GM19240 (cell line): ENCODE results near the gene HERC2.

Experiments
- DNase-seq: peaks from one replicate; pipeline ENCODE4 v3.0.0; 2011; ENCODE audit warnings: low spot score; ENCODE audit not compliant: insufficient read length

Gene HERC2

DNA sequence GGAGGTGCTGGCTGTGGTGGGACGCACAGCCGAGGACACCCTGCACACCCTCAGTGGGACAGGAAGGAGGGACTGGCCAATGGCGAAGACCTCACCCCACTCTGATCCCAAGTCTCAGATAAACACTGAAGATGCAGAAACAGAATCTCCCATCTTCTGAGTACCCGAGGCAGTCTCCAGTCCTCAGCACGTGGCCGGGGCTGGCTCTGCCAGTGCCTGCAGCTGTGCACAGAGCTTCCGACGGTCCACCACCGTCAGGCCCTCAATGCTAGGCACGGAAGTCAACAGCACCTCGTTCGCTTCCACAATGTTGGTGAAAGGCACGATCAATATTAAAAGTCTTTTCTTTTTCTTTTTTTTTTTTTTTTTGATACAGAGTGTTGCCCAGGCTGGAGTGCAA lies 206.1 kb downstream of the HERC2 start:
- no peak for DNase-seq

DNA sequence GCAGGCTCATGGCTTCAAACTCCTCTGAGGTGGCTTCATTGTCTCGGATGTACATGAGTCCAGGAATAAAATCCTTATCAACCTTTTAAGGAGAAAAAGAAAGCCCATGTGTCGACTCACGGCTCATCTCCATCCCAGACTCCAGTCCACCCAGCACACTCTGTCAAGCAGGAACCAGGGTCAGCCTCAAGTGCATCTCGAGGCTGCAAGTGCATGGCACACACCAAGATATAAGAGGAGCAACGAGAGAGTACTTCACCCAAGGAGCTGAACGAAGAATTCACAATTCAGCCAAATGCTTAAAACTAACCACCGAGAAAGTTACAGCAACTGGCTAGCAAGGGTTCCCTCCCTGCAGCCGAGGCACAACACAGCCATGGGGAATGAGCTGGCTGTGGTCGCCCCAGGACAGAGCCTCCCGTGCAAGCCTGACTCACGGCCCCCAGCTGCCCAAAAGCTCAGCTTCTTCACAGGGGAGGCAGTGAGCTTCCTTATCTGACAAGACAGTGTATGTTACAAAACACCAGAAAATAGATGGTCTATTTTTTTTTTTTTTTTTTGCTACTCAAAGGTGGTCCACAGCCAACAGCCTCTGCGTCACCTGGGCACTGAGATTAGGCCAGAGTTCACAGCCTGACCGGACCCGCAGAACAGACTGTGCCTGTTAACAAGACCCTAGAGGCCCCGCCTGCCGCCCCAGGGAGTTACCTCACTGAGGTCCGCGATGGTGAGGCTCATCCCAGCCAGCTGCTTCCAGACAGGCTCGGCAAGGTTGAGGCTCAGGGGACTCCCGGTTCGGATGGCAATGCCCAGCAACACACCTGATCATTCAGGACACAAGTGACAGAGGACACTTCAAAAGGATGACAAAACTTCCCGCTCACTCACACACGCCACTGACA lies 207.0 kb downstream of the HERC2 start:
- no peak for DNase-seq

DNA sequence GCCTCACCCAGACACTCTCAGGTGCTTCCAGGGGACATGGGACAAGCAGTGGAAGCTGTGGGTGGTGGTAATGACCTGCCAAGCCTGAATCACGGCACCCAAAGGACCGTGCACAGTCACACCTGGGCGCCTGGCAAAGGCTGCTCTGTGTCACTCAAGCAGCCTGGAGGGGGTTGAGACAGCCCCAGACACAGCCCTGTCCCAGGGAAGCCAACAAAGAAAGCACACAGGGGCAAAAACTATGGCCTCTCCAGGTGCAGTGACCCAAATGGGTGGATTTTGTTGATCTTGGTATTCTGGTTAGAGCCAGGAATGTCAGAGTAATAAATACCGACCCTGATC lies 207.9 kb downstream of the HERC2 start:
- no peak for DNase-seq

DNA sequence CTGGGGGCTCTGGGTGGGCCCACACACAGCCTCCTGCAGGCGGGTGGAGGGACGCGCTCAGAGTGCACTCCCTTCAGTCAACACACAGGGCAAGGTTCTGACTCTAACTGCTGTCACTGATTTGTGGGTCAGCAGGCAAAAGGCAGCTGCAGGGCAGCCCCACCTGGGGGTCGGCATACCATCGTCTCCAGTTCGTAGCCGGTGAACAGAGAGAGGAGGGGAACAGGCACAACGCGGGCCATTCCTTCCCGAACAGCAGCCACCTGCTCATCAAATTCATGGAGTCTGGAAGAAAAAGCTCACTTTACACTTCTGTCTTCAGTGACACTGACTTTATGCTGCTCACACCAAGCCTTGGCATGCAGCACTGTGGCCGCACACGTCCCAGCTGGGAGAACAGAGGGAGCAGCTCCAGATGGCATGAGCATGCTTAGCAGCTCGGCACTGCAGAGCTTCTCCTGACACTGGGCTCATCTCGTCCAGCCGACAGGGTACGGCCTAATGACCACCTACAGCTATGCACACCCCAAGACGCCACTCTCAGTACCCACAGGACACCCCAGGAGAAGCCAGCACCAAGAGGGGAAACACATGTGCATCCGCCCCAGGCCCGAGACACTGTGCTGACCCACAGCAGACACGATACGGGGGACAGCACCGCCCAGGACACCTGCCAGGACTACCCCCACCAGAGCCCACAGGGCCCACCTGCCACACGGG lies 208.4 kb downstream of the HERC2 start:
- no peak for DNase-seq

DNA sequence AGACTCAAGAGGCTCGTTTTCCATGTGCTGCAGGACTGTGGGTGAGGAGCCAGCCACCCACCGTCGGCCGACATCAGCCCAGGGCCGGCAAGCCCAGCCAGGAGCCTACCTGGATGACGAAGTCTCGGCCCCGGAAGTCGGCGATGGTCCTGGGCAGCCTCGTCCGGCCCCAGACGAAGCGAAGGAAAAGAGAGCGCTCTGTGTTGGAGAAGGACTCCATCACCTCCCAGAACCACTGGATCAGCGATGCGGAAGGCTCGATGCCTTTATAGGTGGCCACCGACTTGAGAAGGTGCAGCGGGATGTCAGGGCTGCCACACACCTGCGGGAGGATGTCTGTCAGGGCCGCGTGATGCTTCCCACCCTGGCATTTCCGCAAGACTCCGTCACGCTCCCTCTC lies 209.0 kb downstream of the HERC2 start:
- no peak for DNase-seq

DNA sequence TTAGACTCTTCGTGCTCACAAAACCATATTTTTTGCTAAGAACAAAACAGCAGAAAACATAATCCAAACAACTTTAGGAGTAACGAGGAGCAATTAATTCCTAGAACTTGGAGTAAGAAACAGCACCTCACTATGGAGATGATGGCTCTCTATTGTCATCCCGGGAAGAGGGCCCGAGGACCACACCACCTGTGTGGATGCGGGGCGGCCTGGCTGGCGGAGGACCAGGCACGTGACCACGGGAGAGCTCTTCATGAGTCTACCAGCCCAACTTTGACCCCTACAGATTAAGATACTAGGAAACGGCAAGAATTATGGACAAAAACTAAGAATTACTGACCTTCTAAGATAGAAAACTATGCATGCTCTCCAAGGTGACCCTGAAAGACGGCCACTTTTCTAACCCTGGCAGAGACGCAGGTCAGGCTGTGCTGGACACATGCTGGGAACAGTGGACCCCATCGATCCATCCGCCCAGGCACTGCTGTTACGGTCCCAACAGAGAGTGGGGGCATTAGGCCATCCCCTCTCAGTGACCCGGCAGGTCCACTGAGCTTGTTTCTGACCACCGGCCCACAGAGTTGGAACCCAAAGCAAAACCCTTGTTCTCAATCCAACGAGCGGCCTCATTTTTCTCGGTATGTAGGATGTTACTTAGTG lies 209.7 kb downstream of the HERC2 start:
- no peak for DNase-seq

DNA sequence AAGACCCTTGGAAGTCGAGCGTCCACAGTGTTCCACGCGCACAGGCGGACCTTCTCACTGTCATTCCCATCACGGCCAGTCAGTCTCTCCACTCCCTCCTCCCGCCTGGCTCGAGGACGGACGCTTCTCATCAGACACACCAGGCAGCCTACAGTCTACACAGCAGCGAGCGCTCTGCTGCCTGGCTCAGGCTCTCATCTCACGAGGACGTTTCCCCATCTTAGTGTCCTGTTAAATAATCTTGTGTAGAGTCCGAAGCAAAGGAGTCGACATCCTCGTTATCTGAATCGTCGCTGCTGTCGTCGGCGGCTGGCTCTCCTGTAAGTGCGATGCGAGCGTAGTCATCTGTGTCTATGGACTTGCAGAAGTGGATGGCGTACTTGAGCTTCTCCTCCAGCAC lies 210.4 kb downstream of the HERC2 start:
- no peak for DNase-seq

DNA sequence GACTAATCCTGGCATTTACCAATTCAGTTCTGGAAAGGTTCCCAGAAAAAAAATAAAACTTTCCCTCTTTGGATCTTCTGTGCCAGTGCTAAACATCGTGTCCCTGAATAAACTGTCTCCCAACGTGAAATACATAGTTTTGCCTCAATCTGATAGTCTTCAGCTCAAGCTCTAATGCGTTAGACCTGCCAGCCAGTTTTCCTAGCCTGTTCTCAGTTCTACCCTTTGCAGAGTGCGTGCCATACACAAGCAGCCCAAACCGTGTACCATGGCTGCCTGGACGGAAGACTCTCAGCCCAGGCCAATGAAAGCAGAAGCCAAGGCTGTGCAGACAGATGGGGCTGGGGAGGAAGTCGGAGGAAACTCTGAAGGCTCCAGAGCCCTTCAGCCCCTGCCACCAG lies 211.5 kb downstream of the HERC2 start:
- DNase-seq, result no peak

DNA sequence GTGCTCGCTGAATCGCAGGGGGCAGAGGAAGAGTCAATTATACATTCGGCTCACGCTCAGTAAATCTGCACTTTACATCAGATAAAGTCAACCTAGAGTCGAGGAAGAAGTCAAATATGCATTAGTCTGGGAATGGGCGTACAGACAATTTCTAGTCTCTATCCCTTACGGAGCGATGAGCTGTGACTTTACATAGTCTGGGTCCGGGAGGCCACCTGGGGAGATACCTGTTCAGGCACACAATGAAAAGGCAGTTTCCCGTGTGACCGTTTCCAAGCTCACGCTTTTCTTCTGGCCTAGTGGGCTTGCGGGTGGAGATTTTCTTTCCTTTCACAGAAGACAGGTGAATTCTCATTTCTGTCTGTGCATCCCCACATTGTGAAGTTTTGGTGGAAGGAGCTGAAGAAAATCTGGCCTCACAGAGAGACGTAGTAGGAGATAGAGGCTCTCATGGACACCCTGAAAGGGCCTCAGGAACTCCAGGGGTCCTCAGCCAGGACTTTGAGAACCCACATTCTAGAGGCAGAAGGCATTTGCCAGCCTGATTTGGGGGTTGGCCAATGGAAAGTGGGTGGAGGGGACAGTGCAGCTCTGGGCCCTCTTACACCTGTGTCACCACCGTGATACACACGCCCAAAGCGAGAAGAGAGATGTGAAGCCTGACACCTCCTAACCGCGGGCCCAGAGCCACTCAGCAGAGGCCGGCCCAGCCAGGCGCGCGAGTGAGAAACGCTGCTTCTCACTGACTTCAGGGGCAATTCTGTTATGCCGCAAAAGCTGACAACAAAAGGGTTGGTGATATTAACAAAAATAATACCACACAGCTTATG lies 212.1 kb downstream of the HERC2 start:
- no peak for DNase-seq

DNA sequence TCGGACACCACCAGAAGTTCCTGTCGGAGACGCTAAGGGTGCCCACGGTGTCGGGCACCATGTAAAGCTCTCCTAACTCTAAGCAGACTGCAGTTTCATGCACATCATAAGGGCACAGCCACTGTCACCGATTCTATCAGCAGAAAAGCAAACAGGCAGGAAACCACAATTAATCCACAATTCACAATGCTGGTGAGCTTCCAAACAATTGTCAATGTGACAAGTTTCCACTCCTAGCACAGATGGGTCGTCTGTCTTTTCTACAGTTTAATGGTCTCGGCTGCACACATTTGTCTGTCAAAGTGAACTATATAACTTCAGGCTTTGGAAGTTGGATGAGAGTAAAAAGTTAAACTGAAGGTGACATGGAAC lies 214.1 kb downstream of the HERC2 start:
- DNase-seq, result no peak

DNA sequence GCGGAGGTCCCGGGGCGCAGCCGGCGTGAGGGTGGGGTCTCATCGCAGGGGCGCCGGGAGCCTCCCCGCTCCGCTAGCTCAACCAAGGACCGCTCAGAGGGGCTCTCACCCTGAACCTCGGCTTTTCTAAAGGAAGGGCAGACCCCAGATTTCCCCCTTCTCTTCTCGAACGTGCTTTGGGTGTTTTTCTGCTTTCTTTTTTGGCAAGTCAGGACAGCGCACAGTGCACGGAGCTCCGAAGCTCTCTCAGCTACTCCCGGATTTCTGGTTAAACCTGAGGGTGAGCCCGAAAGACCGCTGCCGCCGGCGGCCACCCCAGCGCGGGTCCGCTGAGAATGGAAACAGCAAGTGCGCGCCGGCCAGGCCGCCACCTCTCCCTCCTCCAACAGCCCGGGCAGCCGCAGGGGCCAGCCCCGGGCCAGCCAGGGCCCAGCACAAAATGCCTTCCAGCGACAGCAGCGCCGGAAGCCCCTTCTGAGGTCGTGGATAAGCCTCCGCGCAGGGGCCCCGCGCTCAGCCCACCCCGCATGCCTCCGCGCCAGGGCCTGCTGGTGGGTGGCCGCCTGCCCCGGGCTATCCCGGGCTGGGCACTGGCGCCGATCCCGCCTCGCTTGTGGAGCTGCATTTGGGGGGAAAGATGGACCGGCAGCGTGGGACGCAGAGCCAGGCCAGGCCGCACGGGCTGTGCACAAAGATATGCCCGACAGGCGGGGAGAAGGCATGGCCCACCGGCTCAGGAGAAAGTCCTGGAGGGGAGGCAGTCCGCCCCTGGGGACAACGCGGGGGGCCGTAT lies 214.7 kb downstream of the HERC2 start:
- no peak for DNase-seq

DNA sequence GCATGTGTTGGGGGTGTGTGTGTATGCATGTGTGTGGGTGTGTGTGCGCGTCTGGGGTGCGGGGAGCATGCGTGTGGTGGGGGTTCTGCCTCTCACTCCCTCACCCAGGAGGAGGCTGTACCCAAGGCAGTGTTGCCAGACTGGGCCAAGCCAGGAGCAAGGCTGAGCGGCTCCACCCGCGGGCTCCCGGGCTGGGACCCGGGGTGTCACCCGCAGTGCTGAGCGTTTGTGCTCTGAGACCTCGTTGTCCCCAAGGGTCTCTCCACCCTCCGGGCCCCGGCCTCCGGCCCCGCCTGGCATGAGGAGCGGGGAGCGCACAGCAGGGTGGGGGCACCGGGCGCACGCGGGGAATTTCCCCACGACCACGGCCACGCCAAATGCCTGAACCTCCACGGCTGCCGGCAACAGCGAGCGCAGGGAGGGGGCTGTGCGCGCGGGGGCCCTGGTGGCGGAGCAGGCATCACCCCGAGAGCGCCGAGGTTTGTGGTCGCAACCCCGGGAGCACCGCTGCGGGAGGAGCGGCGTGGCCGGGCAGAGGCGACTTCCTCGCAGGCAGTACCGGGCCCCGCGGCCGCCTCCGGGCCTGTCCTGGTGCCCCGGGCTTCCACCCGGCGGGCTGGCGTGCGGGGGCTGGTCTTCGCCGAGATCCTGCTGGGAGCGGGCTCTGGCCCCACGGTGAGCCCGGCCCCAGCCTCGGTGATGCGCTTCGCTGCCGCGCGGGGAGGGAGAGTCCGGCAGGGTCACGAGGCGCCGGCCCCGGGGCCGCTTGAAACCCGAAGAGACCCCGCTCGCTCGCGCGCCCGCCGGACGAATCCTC lies 215.5 kb downstream of the HERC2 start:
- no peak for DNase-seq

DNA sequence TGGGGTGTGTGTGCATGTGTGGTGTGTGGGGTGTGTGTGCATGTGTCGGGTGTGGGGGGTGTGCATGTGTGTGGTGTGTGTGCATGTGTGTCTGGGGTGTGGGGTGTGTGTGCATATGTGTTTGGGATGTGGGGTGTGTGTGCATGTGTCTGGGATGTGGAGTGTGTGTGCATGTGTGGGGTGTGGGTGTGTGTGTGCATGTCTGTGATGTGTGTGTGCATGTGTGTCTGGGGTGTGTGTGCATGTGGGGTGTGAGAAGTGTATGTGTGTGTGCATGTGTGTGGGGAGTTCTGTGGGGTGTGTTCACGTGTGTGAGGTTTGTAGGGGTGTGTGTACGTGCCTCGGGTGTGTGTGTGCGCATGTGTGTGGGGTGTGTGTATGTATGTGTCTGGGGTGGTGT lies 216.2 kb downstream of the HERC2 start:
- DNase-seq, result no peak

DNA sequence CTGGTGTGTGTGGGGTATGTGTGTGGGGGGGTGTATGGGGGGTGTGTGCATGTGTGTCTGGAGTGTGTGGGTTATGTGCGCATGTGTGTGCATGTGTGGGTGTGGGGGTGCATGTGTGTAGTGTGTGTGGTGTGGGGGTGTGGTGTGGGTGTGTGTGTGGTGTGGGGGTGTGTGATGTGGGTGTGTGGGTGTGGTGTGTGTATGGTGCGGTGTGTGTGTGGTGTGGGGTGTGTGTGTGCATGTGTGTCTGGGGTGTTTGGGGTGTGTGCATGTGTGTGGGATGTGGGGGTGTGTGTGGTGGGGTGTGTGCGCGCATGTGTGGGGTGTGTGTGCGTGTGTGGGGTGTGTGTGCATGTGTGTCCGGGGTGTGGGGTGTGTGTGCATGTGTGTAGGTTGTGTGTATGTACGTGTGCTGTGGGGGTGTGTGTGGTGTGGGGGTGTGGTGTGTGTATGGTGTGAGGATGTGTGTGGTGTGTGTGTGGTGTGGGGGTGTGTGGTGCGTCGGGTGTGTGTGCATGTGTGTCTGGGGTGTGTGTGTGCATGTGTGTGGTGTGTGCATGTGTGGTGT lies 216.7 kb downstream of the HERC2 start:
- no peak for DNase-seq

DNA sequence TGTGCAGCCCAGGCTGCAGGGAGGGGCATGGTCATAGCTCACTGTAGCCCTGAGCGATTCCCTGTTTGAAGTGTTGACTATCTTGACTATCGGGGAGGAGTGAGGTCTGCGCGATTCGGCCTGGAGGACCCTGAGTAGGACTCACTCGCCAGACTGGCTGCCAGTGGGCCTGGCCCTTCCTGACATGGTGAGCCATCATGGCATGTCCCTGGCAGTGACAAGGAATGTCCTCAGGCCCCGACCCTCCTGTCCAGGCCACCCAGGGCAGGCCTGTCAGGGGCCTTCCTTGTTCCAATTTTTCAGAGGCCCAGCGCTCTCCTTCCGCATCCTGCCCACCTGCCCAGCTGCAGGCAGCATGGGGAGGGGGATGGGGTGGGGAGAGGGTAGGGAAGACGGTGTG lies 217.7 kb downstream of the HERC2 start:
- no peak for DNase-seq

DNA sequence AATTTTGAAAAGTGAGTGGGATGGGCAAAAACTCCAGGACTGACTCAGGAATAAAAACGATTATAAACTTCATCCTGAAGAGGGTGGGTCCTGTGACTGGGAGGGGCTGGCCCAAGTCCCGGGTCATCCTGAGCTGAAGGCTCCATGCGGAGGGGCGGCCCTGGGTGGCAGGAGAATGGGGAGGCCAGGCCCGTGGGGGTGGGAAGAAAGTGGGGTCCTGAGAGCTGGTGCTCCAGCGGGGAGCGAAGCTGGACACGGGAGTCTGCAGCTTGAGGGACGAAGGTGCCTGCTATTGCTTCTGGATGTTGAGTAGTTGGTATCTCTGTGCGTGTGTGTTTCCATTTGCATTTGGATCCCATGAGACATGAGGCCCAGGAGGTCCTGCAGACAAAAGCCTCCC lies 218.1 kb downstream of the HERC2 start:
- no peak for DNase-seq

DNA sequence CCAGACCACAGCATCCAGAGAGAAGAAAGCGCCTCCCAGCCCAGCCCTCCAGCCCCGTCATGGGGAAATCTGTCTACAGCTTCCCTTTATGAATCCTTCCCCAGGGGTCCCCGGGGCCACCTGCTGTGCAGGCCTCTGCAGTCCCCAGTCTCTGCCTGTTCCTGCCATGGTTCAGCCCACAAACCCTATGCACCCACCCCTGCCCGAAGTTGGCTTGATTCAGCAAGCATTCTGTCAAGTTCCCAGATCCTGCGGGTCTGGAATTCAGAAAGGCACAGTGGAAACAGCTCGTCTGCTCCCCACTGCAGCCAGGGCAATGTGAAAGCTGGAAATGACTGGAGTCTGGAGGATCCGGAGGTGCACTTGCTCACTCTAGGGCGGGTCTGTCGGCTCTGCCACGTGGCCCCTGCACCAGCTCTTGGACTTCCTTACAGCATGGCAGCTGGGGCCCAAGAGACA lies 220.0 kb downstream of the HERC2 start:
- DNase-seq, result no peak

DNA sequence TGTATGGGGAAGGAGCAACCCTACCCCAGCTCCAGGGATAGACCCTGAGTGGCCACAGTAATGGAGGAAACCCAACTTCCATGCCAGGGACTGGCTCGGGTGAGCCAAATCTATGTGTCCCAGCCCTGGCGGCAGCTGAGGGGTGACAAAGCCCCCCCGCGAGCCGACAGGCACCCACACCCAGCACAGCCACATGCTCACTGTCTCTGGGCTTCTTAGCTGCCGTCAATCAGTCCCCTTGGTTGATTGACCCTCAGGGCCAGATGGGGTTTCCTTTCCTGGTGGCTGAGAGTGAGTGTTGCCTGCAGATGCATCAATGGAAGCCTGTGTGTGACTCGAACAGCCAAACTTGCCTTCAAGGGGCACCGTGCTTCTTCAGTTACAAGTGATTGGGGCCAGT lies 220.8 kb downstream of the HERC2 start:
- DNase-seq, result no peak

DNA sequence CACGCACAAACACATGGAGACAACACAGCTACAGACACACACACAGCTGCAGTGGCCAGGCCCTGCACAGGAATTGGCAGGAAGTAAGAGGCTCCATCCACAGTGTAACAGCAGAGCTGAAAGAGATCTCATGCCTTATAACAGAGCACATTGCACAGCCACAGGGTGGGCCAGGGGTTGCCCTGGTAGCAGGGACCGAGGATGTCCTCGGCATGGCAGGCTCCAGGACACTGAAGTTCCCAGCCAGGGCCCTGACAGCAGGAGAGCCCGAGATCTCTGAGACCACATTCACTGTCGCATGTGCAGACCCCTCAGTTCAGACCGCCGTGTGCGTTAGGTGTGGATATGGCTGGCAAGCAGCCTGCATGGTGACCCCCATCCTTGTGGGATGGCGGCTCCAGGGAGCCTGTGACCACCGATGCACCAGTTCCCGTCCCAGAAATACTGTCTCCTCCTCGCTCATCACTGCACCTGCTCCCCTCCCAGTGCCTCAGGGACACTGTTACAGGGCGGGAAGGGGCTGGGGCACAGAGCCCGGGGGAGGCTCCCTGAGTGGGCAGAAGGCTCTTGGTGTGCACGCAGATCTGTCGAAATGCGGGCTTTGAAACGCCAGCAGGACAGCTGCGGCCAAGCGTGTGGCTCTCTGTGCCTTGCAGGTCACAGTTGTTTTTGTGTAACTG lies 221.3 kb downstream of the HERC2 start:
- DNase-seq, result no peak
